Activated T-helper 9 cell treated with anti-CD3 and anti-CD28 coated beads, Interleukin-2, amount 50 U/mL, for 16 hours (primary cell): ENCODE results near the gene ANKDD1A.
A peak's percentile ranks its signal among the peaks of the same experiment; 100 is the strongest.

Experiments used
- DNase-seq: peaks from one replicate; pipeline ENCODE4 v3.0.0-alpha.2; 2020; ENCODE audit warnings: low read depth

ANKDD1A gene

GRCh38 chr15:64911311-64912186 lies at the start of gene ANKDD1A:
ANKDD1A (plus strand) TSS chr15:64911902; CDS start chr15:64911931, 29 bp downstream.
- DNase-seq = peak; percentile 12

- DNase-seq = no peak
These were observed 49.7 kb upstream of the ANKDD1A start for GRCh38 chr15:64861960-64862359.

GRCh38 chr15:64862408-64862807 lies 49.3 kb upstream of the ANKDD1A start:
- no peak for DNase-seq

GRCh38 chr15:64864068-64864467 lies 47.6 kb upstream of the ANKDD1A start:
- no peak for DNase-seq

GRCh38 chr15:64865126-64865997 lies 46.3 kb upstream of the ANKDD1A start:
- no peak for DNase-seq

GRCh38 chr15:64865998-64866520 lies 45.6 kb upstream of the ANKDD1A start:
- no peak for DNase-seq

- DNase-seq = no peak
These were observed 42.2 kb upstream of the ANKDD1A start for GRCh38 chr15:64869501-64869900.

GRCh38 chr15:64870353-64870752 lies 41.3 kb upstream of the ANKDD1A start:
- no peak for DNase-seq

GRCh38 chr15:64875641-64876223 lies 36.0 kb upstream of the ANKDD1A start:
- no peak for DNase-seq

GRCh38 chr15:64877435-64877834 lies 34.3 kb upstream of the ANKDD1A start:
- no peak for DNase-seq

- no peak for DNase-seq
These were observed 33.0 kb upstream of the ANKDD1A start for GRCh38 chr15:64878705-64879104.

GRCh38 chr15:64883100-64883581 lies 28.6 kb upstream of the ANKDD1A start:
- no peak for DNase-seq

GRCh38 chr15:64883997-64884511 lies 27.6 kb upstream of the ANKDD1A start:
- DNase-seq = peak; percentile 68

- no peak for DNase-seq
These were observed 27.0 kb upstream of the ANKDD1A start for GRCh38 chr15:64884679-64885078.

- no peak for DNase-seq
These were observed 23.4 kb upstream of the ANKDD1A start for GRCh38 chr15:64888336-64888735.

- no peak for DNase-seq
These were observed 20.1 kb upstream of the ANKDD1A start for GRCh38 chr15:64891561-64891960.

- DNase-seq = no peak
These were observed 18.8 kb upstream of the ANKDD1A start for GRCh38 chr15:64892847-64893403.

- DNase-seq = peak; percentile 95
These were observed 18.0 kb upstream of the ANKDD1A start for GRCh38 chr15:64893481-64894394.

- peak; percentile 56 for DNase-seq
These were observed 17.2 kb upstream of the ANKDD1A start for GRCh38 chr15:64894395-64895056.
